WERI-Rb-1 (cell line): Measurements from ENCODE around the gene RO60.

ENCODE experiments used
- DNase-seq: peaks from one replicate; pipeline ENCODE4 v3.0.0-alpha.2; 2020
- H3K27ac ChIP-seq: fragments of 250-450 bp; sonication (Bioruptor Pico); 2 replicates; pipeline ENCODE4 v1.5.1; 2020; ENCODE audit warnings: mild to moderate bottlenecking, moderate library complexity
- H3K27me3 ChIP-seq: fragments of 250-450 bp; sonication (Bioruptor Pico); 2 replicates; pipeline ENCODE4 v1.5.1; 2021; ENCODE audit warnings: mild to moderate bottlenecking, low read depth, moderate library complexity; ENCODE audit not compliant: insufficient read depth, severe bottlenecking
- H3K36me3 ChIP-seq: fragments of 250-450 bp; sonication (Bioruptor Pico); 2 replicates; pipeline ENCODE4 v1.5.1; 2020; ENCODE audit warnings: mild to moderate bottlenecking, moderate library complexity
- H3K4me3 ChIP-seq: 2 replicates; pipeline ENCODE4 v1.5.1; 2011; ENCODE audit warnings: low read depth, mild to moderate bottlenecking, control low read depth, low read length
- H3K9me3 ChIP-seq: fragments of 250-450 bp; sonication (Bioruptor Pico); 2 replicates; pipeline ENCODE4 v1.5.1; 2021; ENCODE audit warnings: mild to moderate bottlenecking, moderate library complexity; ENCODE audit not compliant: severe bottlenecking
- TF ChIP-seq, protein P1 (sequence below): IDR thresholded peaks from 2 replicates; pipeline ENCODE4 v1.5.1; 2011; ENCODE audit warnings: low read depth, mild to moderate bottlenecking, control low read depth, inconsistent platforms, low read length

RO60 gene

DNA sequence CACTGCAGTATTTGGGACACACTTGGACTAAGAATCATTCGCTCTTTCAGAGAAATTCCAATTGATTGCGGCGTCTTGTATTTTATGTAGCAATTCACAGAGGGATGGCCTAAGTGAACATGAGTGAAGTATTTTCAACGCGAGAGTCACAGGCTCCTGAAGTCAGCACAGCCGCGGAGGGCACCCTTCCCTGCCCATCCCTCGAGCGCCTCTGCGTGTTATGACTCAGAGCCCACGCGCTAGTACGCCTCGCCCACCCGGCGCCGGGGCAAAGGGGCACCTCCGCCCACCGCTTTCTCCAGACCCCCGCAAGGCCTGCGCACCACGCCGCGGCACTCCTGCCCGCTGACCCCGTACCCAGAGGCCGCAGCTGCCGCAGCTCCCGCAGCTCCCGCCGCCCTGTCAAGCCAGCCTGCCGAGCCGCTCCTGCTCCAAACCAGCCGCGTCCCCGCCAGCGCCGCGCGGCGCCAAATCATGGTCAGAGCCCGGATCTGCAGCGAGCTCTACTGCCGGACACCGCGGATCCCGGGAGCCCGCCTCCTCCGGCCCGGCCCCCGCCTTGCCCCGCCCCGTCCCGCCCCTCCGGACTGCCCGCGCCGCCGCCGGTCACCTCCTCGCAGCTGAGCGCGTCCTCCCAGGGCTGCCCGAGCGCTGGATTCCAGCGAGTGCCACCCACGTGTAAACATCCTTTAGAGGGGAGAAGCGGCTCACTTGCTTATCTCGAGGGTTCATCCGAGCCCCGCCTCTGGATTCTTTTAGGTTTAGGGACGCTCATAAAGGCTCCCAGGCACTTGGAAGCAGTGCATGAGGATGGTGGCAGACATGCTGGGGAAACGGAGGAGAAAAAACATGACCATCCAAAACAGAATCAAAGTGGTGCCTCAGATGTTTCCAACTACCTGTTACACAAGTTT lies 45.8 kb downstream of the RO60 start, which contains the start of gene GLRX2:
Gene GLRX2 (minus strand): TSS at position 508 of the 914 bp plus-strand sequence. CDS start 32 bp downstream, at position 476.
- no peaks in the 10 kb centered on the region for H3K27me3 ChIP-seq
- H3K9me3 ChIP-seq: no peaks in the 10 kb centered on the region
- peak within 1 kb of the TSS; percentile 82 for H3K27ac ChIP-seq
- H3K4me3 ChIP-seq: peak within 1 kb of the TSS; percentile 92
- TF ChIP-seq, protein P1, sequence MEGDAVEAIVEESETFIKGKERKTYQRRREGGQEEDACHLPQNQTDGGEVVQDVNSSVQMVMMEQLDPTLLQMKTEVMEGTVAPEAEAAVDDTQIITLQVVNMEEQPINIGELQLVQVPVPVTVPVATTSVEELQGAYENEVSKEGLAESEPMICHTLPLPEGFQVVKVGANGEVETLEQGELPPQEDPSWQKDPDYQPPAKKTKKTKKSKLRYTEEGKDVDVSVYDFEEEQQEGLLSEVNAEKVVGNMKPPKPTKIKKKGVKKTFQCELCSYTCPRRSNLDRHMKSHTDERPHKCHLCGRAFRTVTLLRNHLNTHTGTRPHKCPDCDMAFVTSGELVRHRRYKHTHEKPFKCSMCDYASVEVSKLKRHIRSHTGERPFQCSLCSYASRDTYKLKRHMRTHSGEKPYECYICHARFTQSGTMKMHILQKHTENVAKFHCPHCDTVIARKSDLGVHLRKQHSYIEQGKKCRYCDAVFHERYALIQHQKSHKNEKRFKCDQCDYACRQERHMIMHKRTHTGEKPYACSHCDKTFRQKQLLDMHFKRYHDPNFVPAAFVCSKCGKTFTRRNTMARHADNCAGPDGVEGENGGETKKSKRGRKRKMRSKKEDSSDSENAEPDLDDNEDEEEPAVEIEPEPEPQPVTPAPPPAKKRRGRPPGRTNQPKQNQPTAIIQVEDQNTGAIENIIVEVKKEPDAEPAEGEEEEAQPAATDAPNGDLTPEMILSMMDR: no peak
- peak; percentile 92 for DNase-seq
- peaks cover 3% of the 10 kb centered on the region; the same call in 1 of the 2 replicates for H3K36me3 ChIP-seq

DNA sequence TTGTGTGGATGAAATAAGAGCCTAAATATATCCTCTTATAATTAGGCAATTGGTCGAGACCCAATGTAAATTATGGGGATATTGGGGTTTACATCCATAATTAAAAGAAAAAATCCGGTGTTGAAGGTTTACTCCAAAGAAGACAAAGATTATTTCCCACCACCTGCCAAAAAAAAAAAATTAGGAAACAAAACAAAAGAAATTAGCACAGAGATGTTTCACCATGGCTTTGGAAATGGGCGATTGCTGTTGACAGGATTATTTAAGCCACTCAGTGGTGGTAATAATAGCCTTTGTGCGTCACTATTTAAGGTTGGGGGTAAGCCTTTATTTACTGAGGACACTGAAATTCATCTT lies 46.4 kb downstream of the RO60 start:
- H3K4me3 ChIP-seq: peak overlapping the region; percentile 92
- H3K36me3 ChIP-seq: no peaks in the 10 kb centered on the region
- no peak for DNase-seq
- peak overlapping the region; percentile 82 for H3K27ac ChIP-seq
- H3K27me3 ChIP-seq: no peaks in the 10 kb centered on the region
- no peaks in the 10 kb centered on the region for H3K9me3 ChIP-seq
- TF ChIP-seq, protein P1: no peak

DNA sequence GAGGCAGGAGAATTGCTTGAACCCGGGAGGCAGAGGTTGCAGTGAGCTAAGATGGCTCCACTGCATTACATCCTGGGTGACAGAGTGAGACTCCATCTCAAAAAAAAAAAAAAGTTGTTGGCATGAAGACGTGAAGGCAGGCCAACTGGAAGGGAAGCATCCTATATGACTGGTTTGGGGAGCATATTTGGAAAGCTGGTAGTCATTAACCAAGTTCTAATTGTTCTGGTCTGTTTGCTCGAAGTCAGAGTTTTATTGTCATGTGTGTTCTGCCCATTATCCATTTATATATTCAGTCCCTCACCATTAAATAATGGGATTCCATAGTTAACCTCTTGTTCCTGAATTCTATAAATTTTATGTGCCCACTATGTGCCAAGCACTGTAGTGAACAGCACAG lies 49.1 kb downstream of the RO60 start:
- H3K27me3 ChIP-seq: no peaks in the 10 kb centered on the region
- no peaks in the 10 kb centered on the region for H3K36me3 ChIP-seq
- no peak overlapping the region for H3K4me3 ChIP-seq
- TF ChIP-seq, protein P1: no peak
- no peaks in the 10 kb centered on the region for H3K9me3 ChIP-seq
- no peak overlapping the region for H3K27ac ChIP-seq
- no peak for DNase-seq
